H1 (cell line): ENCODE measurements around the gene S100A14. TPM values are rescaled to one million over a fixed set of nuclear protein-coding genes. Genes with fewer than 3 reads are reported as not detected.

Experiments
- CTCF ChIA-PET: fragments of 300-600 bp; sonication (Branson Sonifier 250); formaldehyde crosslinking; loops from one replicate; lab custom pipeline; 2021; ENCODE audit not compliant: partially characterized antibody; lab: Charles Lee
- POLR2A ChIA-PET: fragments of 300-600 bp; sonication (Branson Sonifier 250); formaldehyde crosslinking; loops from one replicate; lab custom pipeline; 2021; ENCODE audit warnings: inconsistent platforms; ENCODE audit not compliant: partially characterized antibody; lab: Charles Lee
- DNase-seq, 2 experiments: peaks; one replicate each; pipeline versions ENCODE4 v3.0.0 to v3.0.0-alpha.2; 2010 to 2022; ENCODE audit warnings: low spot score in 2 of 2, low read depth in 1 of 2, mixed read lengths in 1 of 2
- FAIRE-seq: peaks from 2 replicates; lab custom pipeline; 2011; peaks lifted over from hg19 to GRCh38; lab: Jason Lieb, UNC
- H2AFZ ChIP-seq: 2 replicates; pipeline ENCODE4 v1.8.1; 2012; ENCODE audit warnings: low read length, inconsistent platforms
- H2AK5ac ChIP-seq: 2 replicates; pipeline ENCODE4 v1.6.1; 2013; ENCODE audit warnings: low read depth, low read length
- H2BK120ac ChIP-seq: replicated peaks from 2 replicates; pipeline ENCODE3; 2013; ENCODE audit warnings: low read depth, low read length, inconsistent platforms
- H2BK12ac ChIP-seq: 2 replicates; pipeline ENCODE4 v1.6.1; 2013; ENCODE audit warnings: low read depth, low read length
- H2BK15ac ChIP-seq: 2 replicates; pipeline ENCODE4 v1.6.1; 2013; ENCODE audit warnings: low read length
- H2BK20ac ChIP-seq: 2 replicates; pipeline ENCODE4 v1.6.1; 2013; ENCODE audit warnings: low read length
- H2BK5ac ChIP-seq: 2 replicates; pipeline ENCODE4 v1.6.1; 2013; ENCODE audit warnings: low read depth, low read length
- H3K14ac ChIP-seq: 2 replicates; pipeline ENCODE4 v1.6.1; 2013; ENCODE audit warnings: inconsistent platforms; ENCODE audit not compliant: insufficient read length
- H3K18ac ChIP-seq: 2 replicates; pipeline ENCODE4 v1.6.1; 2013; ENCODE audit warnings: low read length; ENCODE audit errors: extremely low read depth
- H3K23ac ChIP-seq: 2 replicates; pipeline ENCODE4 v1.6.1; 2013; ENCODE audit warnings: inconsistent platforms; ENCODE audit not compliant: insufficient read length
- H3K23me2 ChIP-seq: 2 replicates; pipeline ENCODE4 v1.6.1; 2013; ENCODE audit warnings: low read depth, low read length
- H3K27ac ChIP-seq: 2 replicates; pipeline ENCODE4 v1.6.1; 2011; ENCODE audit warnings: low read depth, low read length, inconsistent platforms
- H3K27me3 ChIP-seq, 4 experiments: replicated peaks in 1 of 4; 1 replicate in 1 of 4; 2 replicates in 3 of 4; pipeline versions ENCODE4 v1.6.1 to v1.8.1; 2011 to 2013; ENCODE audit warnings: low read length in 3 of 4, mild to moderate bottlenecking in 3 of 4, inconsistent platforms in 2 of 4, mixed read lengths in 2 of 4, moderate library complexity in 1 of 4; ENCODE audit not compliant: control insufficient read depth in 3 of 4, insufficient read depth in 3 of 4; ENCODE audit errors: extremely low read depth in 1 of 4
- H3K36me3 ChIP-seq, 4 experiments: 2 replicates each; pipeline versions ENCODE4 v1.6.1 to v1.8.1; 2011 to 2013; ENCODE audit warnings: mild to moderate bottlenecking in 4 of 4, low read length in 3 of 4, moderate library complexity in 2 of 4, control low read depth in 1 of 4, inconsistent platforms in 1 of 4; ENCODE audit not compliant: insufficient read depth in 4 of 4, control insufficient read depth in 2 of 4
- H3K4ac ChIP-seq: replicated peaks from 2 replicates; pipeline ENCODE3; 2013; ENCODE audit warnings: low read length, low read depth, mixed read lengths, inconsistent platforms; ENCODE audit not compliant: insufficient read length
- H3K4me1 ChIP-seq, 4 experiments: replicated peaks in 1 of 4; 1 replicate in 1 of 4; 2 replicates in 3 of 4; pipeline versions ENCODE4 v1.6.1 to v1.8.1; 2011 to 2013; ENCODE audit warnings: low read length in 3 of 4, inconsistent platforms in 2 of 4, mixed read lengths in 1 of 4; ENCODE audit not compliant: insufficient read depth in 4 of 4, control insufficient read depth in 3 of 4
- H3K4me2 ChIP-seq, 2 experiments: 2 replicates each; pipeline versions ENCODE4 v1.6.1 to v1.8.1; 2011 to 2013; ENCODE audit warnings: low read depth in 2 of 2, low read length in 2 of 2, control low read depth in 1 of 2, inconsistent platforms in 1 of 2, mild to moderate bottlenecking in 1 of 2; ENCODE audit not compliant: insufficient read depth in 1 of 2
- H3K4me3 ChIP-seq, 4 experiments: fragments of 200-600, 300-600 bp in 1 of 4; sonication (generic), shearing (Covaris generic), sonication (Bioruptor Twin) in 1 of 4; 2 replicates each; pipeline versions ENCODE4 v1.5.1 to v1.8.1; 2011 to 2016; ENCODE audit warnings: low read length in 4 of 4, low read depth in 3 of 4, control low read depth in 2 of 4, inconsistent platforms in 2 of 4, mild to moderate bottlenecking in 2 of 4, mixed read lengths in 1 of 4, moderate library complexity in 1 of 4; ENCODE audit not compliant: insufficient read depth in 2 of 4; ENCODE audit errors: extremely low read depth in 1 of 4
- H3K56ac ChIP-seq: replicated peaks from 2 replicates; pipeline ENCODE3; 2013; ENCODE audit warnings: low read depth, mild to moderate bottlenecking, mixed read lengths, low read length, inconsistent platforms; ENCODE audit not compliant: insufficient read length
- H3K79me1 ChIP-seq: 2 replicates; pipeline ENCODE4 v1.6.1; 2013; ENCODE audit warnings: low read depth, low read length, control low read depth
- H3K79me2 ChIP-seq, 2 experiments: 2 replicates each; pipeline versions ENCODE4 v1.6.1 to v1.8.1; 2012 to 2013; ENCODE audit warnings: low read length in 2 of 2, mild to moderate bottlenecking in 2 of 2, inconsistent platforms in 1 of 2; ENCODE audit not compliant: insufficient read depth in 2 of 2, control insufficient read depth in 1 of 2
- H3K9ac ChIP-seq, 4 experiments: replicated peaks in 1 of 4; 1 replicate in 1 of 4; 2 replicates in 3 of 4; pipeline versions ENCODE4 v1.6.1 to v1.8.1; 2011 to 2013; ENCODE audit warnings: low read depth in 3 of 4, low read length in 3 of 4, control low read depth in 2 of 4, mild to moderate bottlenecking in 2 of 4, moderate library complexity in 2 of 4, inconsistent platforms in 1 of 4; ENCODE audit errors: extremely low read depth in 1 of 4
- H3K9me3 ChIP-seq, 2 experiments: 2 replicates each; pipeline versions ENCODE4 v1.6.1 to v1.8.1; 2012 to 2013; ENCODE audit warnings: mild to moderate bottlenecking in 2 of 2, moderate library complexity in 2 of 2, control low read depth in 1 of 2, inconsistent platforms in 1 of 2, low read depth in 1 of 2, low read length in 1 of 2, mixed read lengths in 1 of 2; ENCODE audit not compliant: insufficient read depth in 2 of 2
- H4K20me1 ChIP-seq, 2 experiments: replicated peaks in 1 of 2; 2 replicates each; pipeline versions ENCODE3 to v1.8.1; 2011 to 2013; ENCODE audit warnings: inconsistent platforms in 2 of 2, low read length in 2 of 2, mild to moderate bottlenecking in 1 of 2; ENCODE audit not compliant: insufficient read depth in 2 of 2, control insufficient read depth in 1 of 2
- H4K5ac ChIP-seq: 2 replicates; pipeline ENCODE4 v1.6.1; 2013; ENCODE audit warnings: low read length, low read depth, mixed read lengths, inconsistent platforms; ENCODE audit not compliant: insufficient read length
- H4K8ac ChIP-seq: 2 replicates; pipeline ENCODE4 v1.8.0; 2013; ENCODE audit warnings: mild to moderate bottlenecking, moderate library complexity, low read length, inconsistent platforms; ENCODE audit not compliant: insufficient read depth; ENCODE audit errors: extremely low read depth
- H4K91ac ChIP-seq: replicated peaks from 2 replicates; pipeline ENCODE3; 2013; ENCODE audit warnings: low read length, mixed read lengths, inconsistent platforms; ENCODE audit not compliant: insufficient read length
- GABPA ChIP-seq: IDR thresholded peaks from 2 replicates; pipeline ENCODE4 v1.6.1; 2011; ENCODE audit warnings: mild to moderate bottlenecking, low read length, moderate library complexity, borderline replicate concordance; ENCODE audit not compliant: insufficient read depth
- PHF8 ChIP-seq: fragments of 200-600 bp; sonication (generic); conservative IDR thresholded peaks from 2 replicates; pipeline ENCODE4 v1.7.1; 2012; ENCODE audit warnings: low read depth, mild to moderate bottlenecking, inconsistent platforms, low read length, moderate library complexity
- POLR2A ChIP-seq, 2 experiments: IDR thresholded peaks; 1 replicate in 1 of 2; 2 replicates in 1 of 2; pipeline ENCODE4 v1.6.1; 2011; ENCODE audit warnings: low read depth in 2 of 2, low read length in 2 of 2, mild to moderate bottlenecking in 2 of 2; ENCODE audit errors: control extremely low read depth in 1 of 2
- SP1 ChIP-seq: IDR thresholded peaks from 2 replicates; pipeline ENCODE4 v1.6.1; 2011; ENCODE audit warnings: low read depth, low read length
- WGBS, 2 experiments: shearing (Covaris generic) in 1 of 2; methylation state at CpG; one replicate each; pipeline versions ENCODE4 v1.1.6 to v1.1.7; 2013 to 2015; ENCODE audit warnings: low lambda C conversion rate in 2 of 2, mixed read lengths in 2 of 2, inconsistent platforms in 1 of 2, low coverage in 1 of 2, missing lambda C conversion rate in 1 of 2; ENCODE audit not compliant: insufficient replicate concordance in 2 of 2, insufficient coverage in 1 of 2, insufficient read length in 1 of 2; ENCODE audit errors: extremely low coverage in 1 of 2, missing lambda C conversion rate in 1 of 2; 5-methylcytosine and 5-hydroxymethylcytosine counted together
- polyA plus RNA-seq, 7 experiments: library from polyadenylated mRNA; depleted of rRNA in 3 of 7; stranded (reverse) in 5 of 7; unstranded in 2 of 7; fragments of >200 nt in 5 of 7; fragments of 200-250 nt in 2 of 7; gene quantifications; 1 replicate in 5 of 7; 2 replicates in 1 of 7; 4 replicates in 1 of 7; pipeline versions ENCODE4 v1.2.1 to v1.2.3, GENCODE V29; 2011 to 2013; ENCODE audit warnings: missing spikeins in 2 of 7, mixed read lengths in 2 of 7
- total RNA-seq: library from RNA; stranded (reverse); fragmentation: NEBNext Ultra II Directional; extraction: Animal tissue kit (Norgen Biotek cat#: 25700); gene quantifications from 2 replicates; pipeline ENCODE4 v1.2.1, GENCODE V29; 2021
- TF ChIP-seq, protein P1 (sequence below): IDR thresholded peaks from 2 replicates; pipeline ENCODE4 v1.6.1; 2012; ENCODE audit warnings: inconsistent platforms

Gene S100A14
- total and polyA plus RNA-seq, 2 of the 8 experiments (the other 6 are each of a cell fraction or from before 2014, with no cell fraction given) = 1.4 to 5.3 TPM

DNA sequence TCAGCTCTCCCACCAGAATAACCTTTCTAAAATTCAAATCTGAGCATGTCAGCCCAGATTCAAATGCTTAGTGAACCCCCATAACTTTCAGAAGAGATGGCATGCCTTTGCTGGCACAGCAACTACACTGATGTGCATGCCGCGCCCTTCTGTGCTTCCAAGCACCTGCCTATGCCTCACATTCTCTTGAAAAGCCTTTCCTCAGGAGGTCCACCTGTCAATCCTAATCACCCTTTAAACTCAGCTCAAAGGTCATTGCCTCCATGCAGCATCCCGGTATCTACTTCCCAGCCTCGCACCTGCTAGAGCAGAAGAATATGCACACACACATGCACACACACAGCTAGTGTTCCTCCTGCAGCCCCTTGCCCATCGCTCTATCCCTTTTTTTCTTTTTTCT is 45.3 kb downstream of the S100A14 start:
- H3K23ac ChIP-seq = no peak overlapping the region
- POLR2A ChIA-PET = interaction anchor here (1.0 to 2.3 kb wide), 2 partner anchors 29 to 56 kb away, joined by 3 to 19 read pairs; partner anchors contain the start of gene S100A13
- TF ChIP-seq POLR2A (IDR thresholded peaks at IDR 0.05; ENCODE audit: control extremely low read depth in 1 of 2, low read depth in 2 of 2, low read length in 2 of 2) (no peak), PHF8 (no peak), GABPA (no peak), SP1 (no peak)
- TF ChIP-seq, protein P1, sequence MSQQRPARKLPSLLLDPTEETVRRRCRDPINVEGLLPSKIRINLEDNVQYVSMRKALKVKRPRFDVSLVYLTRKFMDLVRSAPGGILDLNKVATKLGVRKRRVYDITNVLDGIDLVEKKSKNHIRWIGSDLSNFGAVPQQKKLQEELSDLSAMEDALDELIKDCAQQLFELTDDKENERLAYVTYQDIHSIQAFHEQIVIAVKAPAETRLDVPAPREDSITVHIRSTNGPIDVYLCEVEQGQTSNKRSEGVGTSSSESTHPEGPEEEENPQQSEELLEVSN = no peak

More for the DNA sequence above, 45.3 kb downstream of the S100A14 start:
- Histone ChIP-seq H2BK5ac (no peak overlapping the region), H3K79me2 (no peaks in the 10 kb centered on the region), H2AFZ (no peak overlapping the region), H3K27me3 (0 out of 7 replicates have a peak, but pooled peaks cover 0 to 4% (median 0%) of the 10 kb centered on the region in 4 experiments), H3K4me3 (no peak overlapping the region), H2BK12ac (0 out of 2 replicates have a peak overlapping the region, but pooled peaks have one; percentile 23), H3K79me1 (no peaks in the 10 kb centered on the region), H4K8ac (no peak overlapping the region), H3K27ac (no peak overlapping the region), H3K36me3 (no peaks in the 10 kb centered on the region), H3K18ac (no peak overlapping the region), H2BK120ac (no peak overlapping the region), H2BK20ac (no peak overlapping the region), H3K14ac (no peak overlapping the region), H4K5ac (no peak overlapping the region), H3K23me2 (peaks cover 2% of the 10 kb centered on the region), H3K9me3 (peaks cover 0 to 10% of the 10 kb centered on the region in 2 experiments; a peak in 1 of 4 replicates), H3K4me2 (no peak overlapping the region), H4K20me1 (no peaks in the 10 kb centered on the region), H3K4me1 (peaks cover 11 to 22% (median 17%) of the 10 kb centered on the region in 4 experiments), H2AK5ac (no peak overlapping the region), H3K9ac (no peak overlapping the region), H3K4ac (no peak overlapping the region), H3K56ac (no peak overlapping the region), H4K91ac (no peak overlapping the region), H2BK15ac (no peak overlapping the region; the same call in 1 of the 2 replicates)
- 90% methylated on average over 4 of the region's 5 CpGs; no CpG with 5 or more reads in 1 of the 2 experiments for WGBS, 2 experiments
- FAIRE-seq (no peak), DNase-seq (no peak)
- CTCF ChIA-PET = interaction anchor here (0.7 to 7.5 kb wide), 10 partner anchors 20 to 214 kb away, joined by 3 to 224 read pairs (median 21); partner anchors contain the start of genes S100A1, S100A13, S100A14 and S100A16
